Fibroblast of lung (primary cell): Measurements from ENCODE around the gene NDEL1.

Experiments
- CTCF ChIP-seq, 2 donors: IDR thresholded peaks in 1 of 2; conservative IDR thresholded peaks in 1 of 2; 1 replicate in 1 of 2; 2 replicates in 1 of 2; pipeline ENCODE4 v1.5.1; 2011 to 2012; ENCODE audit warnings: low read length in 2 of 2, control low read depth in 1 of 2, inconsistent platforms in 1 of 2, low read depth in 1 of 2, mild to moderate bottlenecking in 1 of 2
- EZH2 ChIP-seq: IDR thresholded peaks from 2 replicates; pipeline ENCODE4 v1.5.1; 2012; ENCODE audit warnings: low read length, control low read depth, mild to moderate bottlenecking; ENCODE audit errors: missing control alignments

DNA sequence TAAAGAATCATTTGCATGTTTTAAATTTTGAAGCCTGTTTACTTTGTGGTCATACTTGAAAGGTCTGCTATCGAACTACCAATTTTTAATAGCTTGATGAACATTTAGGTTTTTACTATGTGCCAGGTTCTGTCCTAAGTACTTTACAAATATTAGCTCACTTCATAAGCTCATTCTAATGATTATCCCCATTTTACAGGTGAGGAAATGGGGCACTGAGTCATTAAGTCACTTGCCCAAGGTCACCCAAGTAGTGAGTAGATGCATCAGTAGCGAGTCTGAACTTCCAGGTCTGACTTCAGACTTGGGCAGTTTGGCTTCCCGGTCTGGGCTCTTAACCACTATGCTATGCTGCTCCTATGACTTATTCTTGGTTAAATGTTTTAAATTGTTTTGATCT lies 4.0 kb downstream of the NDEL1 start:
- TF ChIP-seq CTCF (conservative IDR thresholded peaks at IDR 0.05 in 1 of 2, IDR thresholded peaks at IDR 0.05 in 1 of 2; ENCODE audit: low read depth in 1 of 2, low read length in 2 of 2) (no peak), EZH2 (no peak)
